Stimulated activated naive CD4-positive, alpha-beta T cell (primary cell): ENCODE data around the gene CNOT4.
"Not testable (repeated sequence)": the region's sequence is repeated elsewhere in the genome, so short reads cannot be mapped to it uniquely, and the experiment has no call there.

Experiments
- DNase-seq, 6 experiments: peaks; one replicate each; lab custom pipeline; 2025; lab: John Stamatoyannopoulos, UW

Gene CNOT4

DNA sequence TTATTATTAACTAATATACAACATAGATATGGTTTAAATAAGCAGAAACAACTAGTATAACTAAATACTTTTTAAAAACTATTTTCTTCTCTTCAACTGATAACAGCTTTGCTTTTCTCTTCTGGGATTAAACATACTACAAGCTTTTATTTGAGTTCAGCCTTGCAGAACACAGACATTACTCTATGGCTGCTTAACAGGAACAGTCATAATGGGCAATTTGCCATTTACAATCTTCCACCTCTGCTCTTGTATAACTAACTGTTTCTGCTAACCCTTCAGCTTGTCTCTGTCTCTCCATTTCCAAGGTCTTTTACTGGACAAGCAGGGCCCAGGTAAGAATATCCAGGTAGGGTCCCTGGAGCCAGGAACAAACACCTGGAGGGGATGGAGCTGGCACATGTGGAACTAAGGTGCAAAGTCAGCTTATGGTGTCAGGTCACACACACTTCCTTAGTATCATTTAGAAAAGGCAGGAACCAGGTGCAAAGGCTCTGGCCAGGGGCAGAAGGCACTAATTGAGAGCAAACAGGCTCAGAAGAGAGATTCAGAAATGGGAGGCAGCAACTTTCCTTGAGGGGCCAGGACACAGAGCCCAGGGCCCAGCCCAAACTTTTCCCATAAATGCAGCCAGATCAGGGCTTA lies 183.1 kb downstream of the CNOT4 start:
- no peak for DNase-seq

DNA sequence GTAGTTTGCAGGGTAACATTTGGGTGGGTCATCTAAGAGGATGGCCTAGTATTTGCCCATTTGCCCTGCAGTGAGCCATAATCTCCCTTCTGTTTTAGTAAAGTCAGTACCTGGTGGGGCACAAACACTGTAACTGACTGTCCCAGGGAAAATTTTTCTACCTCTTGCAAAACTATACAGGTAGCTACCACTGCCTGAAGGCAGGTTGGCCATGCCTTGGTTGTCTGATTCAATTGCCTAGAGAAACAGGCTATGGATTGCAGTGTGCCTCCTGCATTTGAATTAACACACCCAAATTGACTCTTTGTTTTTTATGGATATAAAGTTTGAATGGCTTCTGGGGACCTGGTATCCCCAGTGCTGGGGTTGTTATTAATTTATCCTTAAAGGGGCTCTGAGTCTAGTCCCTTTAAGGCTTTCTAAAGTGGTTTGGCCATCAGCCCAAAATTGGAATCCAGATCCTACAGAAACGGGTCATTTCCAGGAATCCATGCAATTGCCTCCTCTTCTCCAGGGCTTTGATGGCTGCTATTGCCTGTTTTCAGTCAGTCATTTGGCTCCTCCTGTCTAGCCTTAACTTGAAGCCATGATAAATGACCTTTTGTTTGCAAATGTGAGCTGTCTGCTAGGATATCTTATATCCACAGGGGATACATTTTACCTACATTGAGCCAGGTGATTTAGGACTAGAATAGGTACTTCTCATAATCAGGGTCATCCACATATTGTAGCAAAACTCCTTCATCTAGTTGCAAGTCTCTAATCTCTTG lies 187.1 kb downstream of the CNOT4 start:
- DNase-seq: no peak

DNA sequence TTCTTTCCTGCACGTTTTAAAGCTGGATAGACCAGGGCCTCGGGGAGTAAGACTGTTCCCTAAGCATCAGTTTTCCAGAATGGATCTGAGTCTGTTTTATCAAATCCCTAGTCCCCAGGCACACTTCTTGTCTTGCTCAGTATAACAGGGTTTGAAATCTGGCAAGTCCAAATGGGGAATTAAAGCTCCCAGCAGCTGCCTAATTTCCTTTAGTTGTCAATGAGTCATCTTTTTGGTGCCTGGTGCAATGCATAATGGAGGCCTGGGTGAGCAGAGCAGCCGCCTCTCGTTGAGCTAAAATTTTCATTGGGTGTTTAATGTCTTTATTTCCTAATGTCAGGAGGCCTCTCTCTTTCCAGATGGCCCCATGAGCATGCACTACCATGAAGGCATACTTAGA lies 188.3 kb downstream of the CNOT4 start:
- DNase-seq: no peak

DNA sequence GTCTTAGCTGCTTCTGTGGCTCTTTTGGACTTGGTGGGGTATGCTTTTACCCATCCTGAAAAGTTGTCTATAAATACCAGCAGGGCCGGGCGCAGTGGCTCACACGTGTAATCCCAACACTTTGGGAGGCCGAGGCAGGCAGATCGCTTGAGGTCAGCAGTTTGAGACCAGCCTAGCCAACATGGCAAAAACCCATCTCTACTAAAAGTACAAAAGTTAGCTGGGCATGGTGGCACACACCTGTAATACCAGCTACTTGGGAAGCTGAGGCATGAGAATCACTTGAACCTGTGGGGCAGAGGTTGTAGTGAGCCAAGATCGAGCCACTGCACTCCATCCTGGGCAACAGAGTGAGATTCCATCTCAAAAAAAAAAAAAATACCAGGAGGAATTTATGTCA lies 188.9 kb downstream of the CNOT4 start:
- not testable (repeated sequence) for DNase-seq

- DNase-seq: no peak
Measured at GRCh38 chr7:135320268-135320667, 189.6 kb downstream of the CNOT4 start.

DNA sequence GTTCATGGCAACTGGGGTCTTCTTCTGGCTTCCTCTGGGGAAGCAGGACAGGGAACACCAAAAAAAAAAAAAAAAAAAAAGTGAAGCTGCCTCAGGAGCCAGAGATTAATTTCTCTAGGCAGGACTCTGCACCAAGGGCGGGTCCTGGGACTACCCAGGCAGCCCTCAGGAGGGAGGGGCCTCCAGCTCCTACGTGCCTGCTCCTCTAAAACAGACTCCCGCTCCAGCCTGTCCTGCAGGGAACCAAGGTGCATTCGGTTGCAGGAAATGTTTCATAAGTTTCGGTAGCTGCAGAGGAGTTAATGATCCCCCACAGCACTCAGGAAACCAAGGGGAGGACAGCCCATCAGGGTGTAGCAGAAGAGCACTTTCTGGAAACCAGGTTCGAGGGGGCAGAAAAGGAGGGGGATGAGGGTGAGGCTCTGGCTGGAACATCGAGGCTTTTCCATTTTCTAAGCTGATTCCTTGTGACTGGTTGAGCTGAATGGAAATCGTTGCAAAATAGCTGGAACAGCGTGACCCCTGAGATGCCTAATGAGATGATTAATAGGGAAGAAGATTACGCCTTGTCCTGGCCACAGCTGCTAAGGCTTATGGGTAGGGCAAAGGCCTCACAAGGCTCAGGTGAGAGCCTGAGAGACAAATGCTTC lies 192.1 kb downstream of the CNOT4 start:
- no peak for DNase-seq

GRCh38 chr7:135316648-135317313 lies 193.1 kb downstream of the CNOT4 start:
- no peak for DNase-seq

- no peak for DNase-seq
Measured at GRCh38 chr7:135313971-135314370, 195.9 kb downstream of the CNOT4 start.
